MM.1S (cell line): ENCODE data around the gene OR9G1.

ENCODE experiments used
- CTCF ChIP-seq: fragments of 300-600 bp; sonication (generic); IDR thresholded peaks from 2 replicates; pipeline ENCODE4 v1.5.1; 2016; ENCODE audit warnings: antibody characterized with exemption, low read length, mixed read lengths
- EZH2 ChIP-seq: fragments of 300-600 bp; sonication (generic); optimal IDR thresholded peaks from 2 replicates; pipeline ENCODE3; 2017; ENCODE audit warnings: low read depth, mild to moderate bottlenecking, antibody characterized with exemption, low read length, mixed read lengths
- EZH2phosphoT487 ChIP-seq: fragments of 300-600 bp; sonication (generic); IDR thresholded peaks from 2 replicates; pipeline ENCODE4 v1.6.1; 2018; ENCODE audit warnings: antibody characterized with exemption, low read length

GRCh38 chr11:56688554-56689100, 10.3 kb upstream of the OR9G1 start:
- no peak for TF ChIP-seq CTCF
- TF ChIP-seq EZH2, result no peak
- no peak for TF ChIP-seq EZH2phosphoT487
